Gastrocnemius medialis (tissue), 4 donors: Measurements from ENCODE around the gene UNC5CL. TPM values are rescaled to one million over a fixed set of nuclear protein-coding genes. Genes with fewer than 3 reads are reported as not detected.
"Not testable (repeated sequence)": the region's sequence is repeated elsewhere in the genome, so short reads cannot be mapped to it uniquely, and the experiment has no call there.

Source experiments
- ATAC-seq, 2 donors: fragments of 150-250 bp; one replicate each; pipeline ENCODE4 v1.9.1; 2016
- DNase-seq, 2 donors: peaks; one replicate each; pipeline ENCODE4 v3.0.0-alpha.2; 2019
- H3K27ac ChIP-seq, 4 donors: fragments of 200-600 bp; sonication (generic); 1 replicate in 1 of 4; 2 replicates in 3 of 4; pipeline ENCODE4 v1.5.1; 2016 to 2018; ENCODE audit warnings: mild to moderate bottlenecking in 2 of 4, moderate library complexity in 1 of 4
- H3K27me3 ChIP-seq, 3 donors: fragments of 200-600 bp; sonication (generic) in 2 of 3; 1 replicate in 1 of 3; 2 replicates in 2 of 3; pipeline versions ENCODE4 v1.5.1 to v1.6.0; 2016 to 2019; ENCODE audit warnings: mild to moderate bottlenecking in 1 of 3, moderate library complexity in 1 of 3
- H3K36me3 ChIP-seq, 2 donors: fragments of 200-600 bp; sonication (generic) in 1 of 2; one replicate each; pipeline ENCODE4 v1.5.1; 2017 to 2018
- H3K4me1 ChIP-seq, 2 donors: fragments of 200-600 bp; sonication (generic) in 1 of 2; one replicate each; pipeline ENCODE4 v1.5.1; 2016 to 2017; ENCODE audit warnings: mild to moderate bottlenecking in 2 of 2
- H3K4me3 ChIP-seq, 4 donors: fragments of 200-600 bp; sonication (generic) in 3 of 4; 1 replicate in 1 of 4; 2 replicates in 3 of 4; pipeline ENCODE4 v1.5.1; 2016 to 2019; ENCODE audit warnings: mild to moderate bottlenecking in 2 of 4
- H3K9me3 ChIP-seq, 3 donors: fragments of 200-600 bp; sonication (generic) in 2 of 3; 1 replicate in 1 of 3; 2 replicates in 2 of 3; pipeline ENCODE4 v1.5.1; 2016 to 2019
- CTCF ChIP-seq, 5 experiments: fragments of 450-650 bp in 3 of 5; fragments of 200-600 bp in 2 of 5; sonication (generic) in 2 of 5; IDR thresholded peaks in 4 of 5; conservative IDR thresholded peaks in 1 of 5; 1 replicate in 4 of 5; 2 replicates in 1 of 5; pipeline ENCODE4 v1.5.1; 2016 to 2019; ENCODE audit warnings: antibody characterized with exemption in 5 of 5, mild to moderate bottlenecking in 3 of 5, moderate library complexity in 3 of 5
- POLR2A ChIP-seq, 2 donors: fragments of 450-650 bp; IDR thresholded peaks; one replicate each; pipeline ENCODE4 v1.6.1; 2017; ENCODE audit warnings: antibody characterized with exemption in 2 of 2, mild to moderate bottlenecking in 2 of 2, moderate library complexity in 2 of 2
- in situ Hi-C, 4 donors: fragments of 200-750 bp; cut with MboI; loops; one replicate each; pipeline versions ENCODE4 v1.15.0 to v1.8.0; 2017; ENCODE audit warnings: low sequenced_read_pairs in 4 of 4
- intact Hi-C: fragments of 100-400 bp; cut with DNase I; formaldehyde crosslinking; loops from one replicate; pipeline ENCODE4 v1.15.1; 2023; ENCODE audit warnings: low total_unique reads
- total RNA-seq, 4 donors: library from RNA; depleted of rRNA; stranded (reverse); fragments of >200 nt; gene quantifications; one replicate each; pipeline versions ENCODE4 v1.1.0 to v1.2.3, GENCODE V29; 2016

Gene UNC5CL
- total RNA-seq, 4 donors from 2014 or later, result 0.20 to 0.52 (median 0.29) TPM

- intact Hi-C loops, result no loop called here
- no peaks in the 10 kb centered on the region for H3K4me1 ChIP-seq
- TF ChIP-seq CTCF (IDR thresholded peaks at IDR 0.05 in 4 of 5, conservative IDR thresholded peaks at IDR 0.05 in 1 of 5) (no peak), POLR2A (IDR thresholded peaks at IDR 0.05) (no peak)
- in situ Hi-C loops, result loop anchor here in 3 of 4 donors (25.0 kb wide), 1 partner anchor 1024 kb away; no protein-coding TSS in a partner anchor
- H3K9me3 ChIP-seq, result no peaks in the 10 kb centered on the region
- ATAC-seq, result no peak
- H3K27me3 ChIP-seq, result no peaks in the 10 kb centered on the region
- H3K27ac ChIP-seq, result no peak overlapping the region
- H3K4me3 ChIP-seq, result no peak overlapping the region
- no peak for DNase-seq
- H3K36me3 ChIP-seq, result no peaks in the 10 kb centered on the region
These were observed 27.3 kb downstream of the UNC5CL start for GRCh38 chr6:41011673-41012072.

GRCh38 chr6:41009669-41010068, 29.4 kb downstream of the UNC5CL start:
- intact Hi-C loops (no loop called here), in situ Hi-C loops (loop anchor here in 3 of 4 donors (25.0 kb wide), 1 partner anchor 1022 kb away; no protein-coding TSS in a partner anchor)
- Histone ChIP-seq H3K4me1 (no peaks in the 10 kb centered on the region), H3K27ac (no peak overlapping the region), H3K36me3 (no peaks in the 10 kb centered on the region), H3K9me3 (no peaks in the 10 kb centered on the region), H3K4me3 (no peak overlapping the region), H3K27me3 (no peaks in the 10 kb centered on the region)
- TF ChIP-seq CTCF (IDR thresholded peaks at IDR 0.05 in 4 of 5, conservative IDR thresholded peaks at IDR 0.05 in 1 of 5), result no peak
- DNase-seq (no peak), ATAC-seq (no peak)

- Histone ChIP-seq H3K4me3 (no peak overlapping the region), H3K4me1 (peaks cover 0 to 3% of the 10 kb centered on the region in 2 donors), H3K27me3 (no peaks in the 10 kb centered on the region), H3K9me3 (no peaks in the 10 kb centered on the region), H3K27ac (no peak overlapping the region), H3K36me3 (no peaks in the 10 kb centered on the region)
- in situ Hi-C loops, result loop anchor here in 3 of 4 donors (25.0 kb wide), 1 partner anchor 1021 kb away; no protein-coding TSS in a partner anchor
- TF ChIP-seq POLR2A (IDR thresholded peaks at IDR 0.05) (no peak), CTCF (IDR thresholded peaks at IDR 0.05 in 4 of 5, conservative IDR thresholded peaks at IDR 0.05 in 1 of 5) (no peak)
- intact Hi-C loops, result no loop called here
- ATAC-seq, result no peak
- no peak for DNase-seq
These were observed 31.0 kb downstream of the UNC5CL start for GRCh38 chr6:41008011-41008410.

- not testable (repeated sequence) for H3K9me3 ChIP-seq, ATAC-seq, DNase-seq, H3K27ac ChIP-seq, H3K36me3 ChIP-seq, H3K4me3 ChIP-seq, H3K27me3 ChIP-seq
- peaks cover 7 to 14% of the 10 kb centered on the region in 2 donors for H3K4me1 ChIP-seq
- in situ Hi-C loops (loop anchor here in 3 of 4 donors (25.0 kb wide), 1 partner anchor 1020 kb away; no protein-coding TSS in a partner anchor), intact Hi-C loops (loop anchor here (2.0 kb wide), 2 partner anchors 22 to 60 kb away; no protein-coding TSS in a partner anchor)
These were observed 32.0 kb downstream of the UNC5CL start for GRCh38 chr6:41006980-41007379.

GRCh38 chr6:41006217-41006616, 32.8 kb downstream of the UNC5CL start:
- not testable (repeated sequence) for H3K9me3 ChIP-seq, H3K27me3 ChIP-seq, H3K36me3 ChIP-seq, H3K4me3 ChIP-seq, H3K27ac ChIP-seq
- DNase-seq, result peak; percentile 22 to 39
- peaks cover 11 to 15% of the 10 kb centered on the region in 2 donors for H3K4me1 ChIP-seq
- TF ChIP-seq CTCF (IDR thresholded peaks at IDR 0.05 in 4 of 5, conservative IDR thresholded peaks at IDR 0.05 in 1 of 5), result peak in 4 of 5 experiments; percentile 46 to 64 (median 62)
- peak in 1 of 2 donors; percentile 64 for ATAC-seq
- in situ Hi-C loops, result loop anchor here in 3 of 4 donors (25.0 kb wide), 1 partner anchor 1019 kb away; no protein-coding TSS in a partner anchor
- intact Hi-C loops, result loop anchor here (2.0 kb wide), 2 partner anchors 23 to 61 kb away; no protein-coding TSS in a partner anchor
